ENCODE measurements around the gene IFIT3. TPM values are rescaled to one million over a fixed set of nuclear protein-coding genes. Genes with fewer than 3 reads are reported as not detected.

The IFIT3 gene
- total RNA-seq, 1 donor from 2014 or later = not detected

- no peak for DNase-seq (ENCODE audit: low spot score, unreplicated experiment)
- H3K27ac Mint-ChIP-seq = peak overlapping the region; percentile 99
- TF ChIP-seq CTCF (IDR thresholded peaks at IDR 0.05; ENCODE audit: unreplicated experiment) = no peak
- peaks cover 7% of the 10 kb centered on the region for H3K36me3 Mint-ChIP-seq (ENCODE audit: insufficient read depth)
- H3K4me1 Mint-ChIP-seq (ENCODE audit: low read depth) = peaks cover 56% of the 10 kb centered on the region
- no peaks in the 10 kb centered on the region for H3K27me3 Mint-ChIP-seq
- H3K4me3 Mint-ChIP-seq (ENCODE audit: low read depth) = peak overlapping the region; percentile 23
- peaks cover 9% of the 10 kb centered on the region for H3K9me3 Mint-ChIP-seq (ENCODE audit: low read depth)
Measured at GRCh38 chr10:89351412-89351779, 23.6 kb downstream of the IFIT3 start.

GRCh38 chr10:89351780-89352597 is 24.2 kb downstream of the IFIT3 start:
- H3K27ac Mint-ChIP-seq = peak overlapping the region; percentile 99
- peak overlapping the region; percentile 27 for H3K4me3 Mint-ChIP-seq (ENCODE audit: low read depth)
- no peak for TF ChIP-seq CTCF (IDR thresholded peaks at IDR 0.05; ENCODE audit: unreplicated experiment)
- DNase-seq (ENCODE audit: low spot score, unreplicated experiment) = peak; percentile 20
- H3K36me3 Mint-ChIP-seq (ENCODE audit: insufficient read depth) = peaks cover 7% of the 10 kb centered on the region
- H3K27me3 Mint-ChIP-seq = no peaks in the 10 kb centered on the region
- H3K4me1 Mint-ChIP-seq (ENCODE audit: low read depth) = peaks cover 55% of the 10 kb centered on the region
- peaks cover 9% of the 10 kb centered on the region for H3K9me3 Mint-ChIP-seq (ENCODE audit: low read depth)

GRCh38 chr10:89352802-89353201 is 25.0 kb downstream of the IFIT3 start:
- no peak for DNase-seq (ENCODE audit: low spot score, unreplicated experiment)
- no peak for TF ChIP-seq CTCF (IDR thresholded peaks at IDR 0.05; ENCODE audit: unreplicated experiment)
- no peak overlapping the region for H3K4me3 Mint-ChIP-seq (ENCODE audit: low read depth)
- peaks cover 7% of the 10 kb centered on the region for H3K36me3 Mint-ChIP-seq (ENCODE audit: insufficient read depth)
- H3K27me3 Mint-ChIP-seq = no peaks in the 10 kb centered on the region
- peaks cover 54% of the 10 kb centered on the region for H3K4me1 Mint-ChIP-seq (ENCODE audit: low read depth)
- peak overlapping the region; percentile 99 for H3K27ac Mint-ChIP-seq
- peaks cover 9% of the 10 kb centered on the region for H3K9me3 Mint-ChIP-seq (ENCODE audit: low read depth)

- Mint-ChIP-seq H3K27ac (no peak overlapping the region), H3K36me3 (ENCODE audit: insufficient read depth) (peaks cover 7% of the 10 kb centered on the region)
Measured at GRCh38 chr10:89355394-89355931, 27.7 kb downstream of the IFIT3 start.

GRCh38 chr10:89357096-89357495 is 29.3 kb downstream of the IFIT3 start:
- Mint-ChIP-seq H3K27me3 (no peaks in the 10 kb centered on the region), H3K27ac (no peak overlapping the region), H3K9me3 (ENCODE audit: low read depth) (peaks cover 9% of the 10 kb centered on the region), H3K36me3 (ENCODE audit: insufficient read depth) (peaks cover 7% of the 10 kb centered on the region), H3K4me3 (ENCODE audit: low read depth) (no peak overlapping the region), H3K4me1 (ENCODE audit: low read depth) (peaks cover 19% of the 10 kb centered on the region)
- DNase-seq (ENCODE audit: low spot score, unreplicated experiment) = no peak
- no peak for TF ChIP-seq CTCF (IDR thresholded peaks at IDR 0.05; ENCODE audit: unreplicated experiment)

More at GRCh38 chr10:89355394-89355931, 27.7 kb downstream of the IFIT3 start:
- TF ChIP-seq CTCF (IDR thresholded peaks at IDR 0.05; ENCODE audit: unreplicated experiment) = no peak
- no peak for DNase-seq (ENCODE audit: low spot score, unreplicated experiment)
- peaks cover 9% of the 10 kb centered on the region for H3K9me3 Mint-ChIP-seq (ENCODE audit: low read depth)
- H3K4me1 Mint-ChIP-seq (ENCODE audit: low read depth) = peaks cover 33% of the 10 kb centered on the region
- no peak overlapping the region for H3K4me3 Mint-ChIP-seq (ENCODE audit: low read depth)
- no peaks in the 10 kb centered on the region for H3K27me3 Mint-ChIP-seq
